ENCODE data around the gene PCSK5. TPM values are rescaled to one million over a fixed set of nuclear protein-coding genes. Genes with fewer than 3 reads are reported as not detected.

PCSK5 gene
- total RNA-seq, 1 experiment from 2014 or later: 0.17 TPM

- Histone ChIP-seq H3K9me3 (ENCODE audit: low read depth, low read length, poor library complexity, severe bottlenecking) (no peaks in the 10 kb centered on the region), H3K27me3 (replicated peaks; ENCODE audit: insufficient read depth, low read depth, low read length, poor library complexity) (peaks cover 29% of the 10 kb centered on the region), H3K4me3 (ENCODE audit: low read depth, low read length, poor library complexity, severe bottlenecking) (no peak overlapping the region), H3K36me3 (ENCODE audit: insufficient read depth, low read length, poor library complexity, severe bottlenecking) (no peaks in the 10 kb centered on the region), H3K27ac (ENCODE audit: low read depth, low read length, poor library complexity, severe bottlenecking) (no peak overlapping the region), H3K4me1 (ENCODE audit: insufficient read depth, low read length, poor library complexity, severe bottlenecking) (no peaks in the 10 kb centered on the region)
- TF ChIP-seq CTCF (conservative IDR thresholded peaks at IDR 0.05; ENCODE audit: low read depth, low read length) (no peak), EZH2 (IDR thresholded peaks at IDR 0.05; ENCODE audit: borderline replicate concordance, low read depth, low read length, poor library complexity, severe bottlenecking) (no peak)
- no TSS peak for BruUV-seq (replicated peaks)
- CTCF ChIA-PET: no interaction called here
- no peak for DNase-seq (ENCODE audit: low spot score)
- intact Hi-C loops (cut with micrococcal nuclease; ENCODE audit: unreplicated experiment): no loop called here
- POLR2A ChIA-PET (ENCODE audit: low non-redundant PET): no interaction called here
Measured at GRCh38 chr9:75911390-75911789, 20.9 kb downstream of the PCSK5 start.

- Histone ChIP-seq H3K27me3 (replicated peaks; ENCODE audit: insufficient read depth, low read depth, low read length, poor library complexity) (peaks cover 31% of the 10 kb centered on the region), H3K4me1 (ENCODE audit: insufficient read depth, low read length, poor library complexity, severe bottlenecking) (no peaks in the 10 kb centered on the region), H3K9me3 (ENCODE audit: low read depth, low read length, poor library complexity, severe bottlenecking) (no peaks in the 10 kb centered on the region), H3K27ac (ENCODE audit: low read depth, low read length, poor library complexity, severe bottlenecking) (no peak overlapping the region), H3K36me3 (ENCODE audit: insufficient read depth, low read length, poor library complexity, severe bottlenecking) (no peaks in the 10 kb centered on the region), H3K4me3 (ENCODE audit: low read depth, low read length, poor library complexity, severe bottlenecking) (no peak overlapping the region)
- POLR2A ChIA-PET (ENCODE audit: low non-redundant PET): no interaction called here
- intact Hi-C loops (cut with micrococcal nuclease; ENCODE audit: unreplicated experiment): no loop called here
- DNase-seq (ENCODE audit: low spot score): no peak
- no peak for TF ChIP-seq CTCF (conservative IDR thresholded peaks at IDR 0.05; ENCODE audit: low read depth, low read length)
- TF ChIP-seq EZH2 (IDR thresholded peaks at IDR 0.05; ENCODE audit: borderline replicate concordance, low read depth, low read length, poor library complexity, severe bottlenecking): no peak
- no TSS peak for BruUV-seq (replicated peaks)
- CTCF ChIA-PET: no interaction called here
Measured at GRCh38 chr9:75912951-75913350, 22.5 kb downstream of the PCSK5 start.

GRCh38 chr9:75914002-75914401 is 23.5 kb downstream of the PCSK5 start:
- H3K36me3 ChIP-seq (ENCODE audit: insufficient read depth, low read length, poor library complexity, severe bottlenecking): no peaks in the 10 kb centered on the region
- no peak overlapping the region for H3K27ac ChIP-seq (ENCODE audit: low read depth, low read length, poor library complexity, severe bottlenecking)
- intact Hi-C loops (cut with micrococcal nuclease; ENCODE audit: unreplicated experiment): no loop called here
- H3K27me3 ChIP-seq (replicated peaks; ENCODE audit: insufficient read depth, low read depth, low read length, poor library complexity): peaks cover 31% of the 10 kb centered on the region
- DNase-seq (ENCODE audit: low spot score): no peak
- no peaks in the 10 kb centered on the region for H3K4me1 ChIP-seq (ENCODE audit: insufficient read depth, low read length, poor library complexity, severe bottlenecking)
- POLR2A ChIA-PET (ENCODE audit: low non-redundant PET): no interaction called here
- CTCF ChIA-PET: no interaction called here
- no peaks in the 10 kb centered on the region for H3K9me3 ChIP-seq (ENCODE audit: low read depth, low read length, poor library complexity, severe bottlenecking)
- BruUV-seq (replicated peaks): no TSS peak
- TF ChIP-seq CTCF (conservative IDR thresholded peaks at IDR 0.05; ENCODE audit: low read depth, low read length): no peak
- TF ChIP-seq EZH2 (IDR thresholded peaks at IDR 0.05; ENCODE audit: borderline replicate concordance, low read depth, low read length, poor library complexity, severe bottlenecking): no peak
- no peak overlapping the region for H3K4me3 ChIP-seq (ENCODE audit: low read depth, low read length, poor library complexity, severe bottlenecking)

Data from A673 (cell line).